ENCODE measurements around the gene ITPRIPL2.
A peak's percentile ranks its signal among the peaks of the same experiment; 100 is the strongest.

The ITPRIPL2 gene

DNA sequence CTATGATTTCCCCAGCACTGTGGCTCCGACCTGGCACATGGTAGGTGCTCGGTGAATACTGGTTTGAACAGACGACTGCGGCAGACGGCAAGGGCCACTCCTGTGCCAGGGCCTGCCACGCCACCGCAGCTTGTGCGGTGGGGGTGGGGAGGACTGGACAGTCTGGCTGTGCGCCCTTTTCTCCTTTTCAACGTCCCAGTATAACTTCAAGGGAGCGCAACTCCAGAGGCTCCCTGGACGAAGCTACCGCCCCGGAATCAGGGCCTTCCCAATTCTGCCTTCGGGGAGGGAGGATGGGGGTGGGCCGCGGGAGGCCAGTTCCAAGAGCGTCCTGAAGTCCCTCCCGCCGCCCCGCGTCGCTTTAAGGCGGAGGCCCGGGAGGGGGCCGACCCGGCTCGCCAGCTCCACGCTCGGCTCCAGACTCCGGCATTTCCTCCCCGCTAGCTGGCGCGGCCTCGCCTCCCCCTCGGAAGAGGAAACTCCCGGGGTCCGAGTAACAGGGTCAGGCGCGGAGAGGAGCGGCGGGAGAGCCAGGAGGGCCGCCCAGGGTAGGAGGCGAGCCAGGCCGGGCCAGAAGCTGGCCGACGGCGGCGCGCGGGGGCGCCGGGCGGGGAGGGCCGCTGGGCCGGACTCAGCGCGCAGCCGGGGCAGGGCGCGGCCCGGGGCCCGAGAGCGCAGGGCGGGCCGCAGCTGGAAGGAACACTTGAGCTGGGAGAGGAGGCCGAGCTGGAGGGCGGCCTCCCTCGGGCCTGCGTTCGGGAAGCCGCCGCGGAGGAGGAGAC lies at the start of gene ITPRIPL2:
ITPRIPL2 (plus strand) TSS at position 388 of the 782 bp plus-strand sequence. CDS start 498 bp downstream, outside the sequence.
- peak; percentile 85 to 90 for DNase-seq

DNA sequence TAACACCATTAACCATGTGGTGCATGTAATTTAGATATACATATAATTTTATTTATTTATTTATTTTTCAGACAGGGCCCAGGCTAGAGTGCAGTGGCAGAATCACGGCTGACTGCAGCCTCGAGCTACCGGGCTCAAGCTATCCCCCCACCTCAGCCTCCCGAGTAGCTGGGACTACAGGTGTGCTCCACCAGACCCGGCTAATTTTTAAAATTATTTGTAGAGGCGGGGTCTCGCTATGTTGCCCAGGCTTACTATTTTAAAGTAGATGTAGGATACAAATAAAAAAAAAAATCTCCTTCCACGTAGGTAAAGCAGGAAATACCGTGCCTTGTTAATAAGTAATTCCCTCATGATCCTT lies 46.8 kb upstream of the ITPRIPL2 start:
- no peak for DNase-seq

DNA sequence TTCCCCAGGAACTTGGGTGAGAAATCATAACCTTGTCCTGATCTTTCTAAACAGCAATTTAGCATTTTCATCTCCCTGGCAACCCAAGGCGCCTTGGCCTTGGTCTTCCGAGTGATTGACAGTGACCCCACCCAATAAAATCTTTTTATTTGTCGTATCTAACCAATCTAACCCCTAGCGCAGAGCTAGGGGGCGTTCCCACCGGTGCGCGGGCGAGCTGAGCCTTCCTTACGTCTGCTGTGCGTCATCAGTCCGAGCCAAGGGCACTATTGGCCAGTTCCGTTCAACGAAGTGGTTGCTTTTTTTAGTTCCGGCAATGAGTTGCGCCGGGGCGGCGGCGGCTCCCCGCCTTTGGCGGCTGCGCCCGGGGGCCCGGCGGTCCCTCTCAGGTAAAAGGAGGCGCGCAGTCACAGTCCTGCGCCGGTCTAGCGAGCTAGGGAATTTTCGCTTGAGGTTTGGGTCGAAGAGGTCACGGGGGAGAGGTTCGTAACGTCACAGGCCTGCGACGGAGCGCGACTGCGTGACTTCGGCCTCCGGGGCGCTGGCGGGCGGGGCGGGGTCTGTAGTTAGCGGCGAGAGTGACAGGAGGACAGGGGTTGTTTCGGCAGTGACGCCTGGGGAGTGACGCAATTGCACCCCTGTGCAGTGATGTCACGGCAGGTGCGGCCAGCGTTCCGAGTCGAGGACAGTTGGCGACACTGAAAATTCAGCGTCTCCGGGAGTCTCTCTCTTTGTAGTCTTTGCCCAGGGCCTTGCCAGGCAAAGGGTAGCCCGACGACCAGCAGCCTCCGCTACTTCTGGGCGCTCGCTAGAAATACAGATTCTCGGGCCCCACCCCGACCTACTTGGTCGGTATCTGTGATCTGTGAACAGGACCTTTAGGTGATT lies 46.2 kb upstream of the ITPRIPL2 start, which contains the start of gene COQ7:
COQ7 (plus strand) TSS at position 266 of the 888 bp plus-strand sequence; CDS start at position 317, 51 bp downstream.
- DNase-seq, result peak; percentile 100

DNA sequence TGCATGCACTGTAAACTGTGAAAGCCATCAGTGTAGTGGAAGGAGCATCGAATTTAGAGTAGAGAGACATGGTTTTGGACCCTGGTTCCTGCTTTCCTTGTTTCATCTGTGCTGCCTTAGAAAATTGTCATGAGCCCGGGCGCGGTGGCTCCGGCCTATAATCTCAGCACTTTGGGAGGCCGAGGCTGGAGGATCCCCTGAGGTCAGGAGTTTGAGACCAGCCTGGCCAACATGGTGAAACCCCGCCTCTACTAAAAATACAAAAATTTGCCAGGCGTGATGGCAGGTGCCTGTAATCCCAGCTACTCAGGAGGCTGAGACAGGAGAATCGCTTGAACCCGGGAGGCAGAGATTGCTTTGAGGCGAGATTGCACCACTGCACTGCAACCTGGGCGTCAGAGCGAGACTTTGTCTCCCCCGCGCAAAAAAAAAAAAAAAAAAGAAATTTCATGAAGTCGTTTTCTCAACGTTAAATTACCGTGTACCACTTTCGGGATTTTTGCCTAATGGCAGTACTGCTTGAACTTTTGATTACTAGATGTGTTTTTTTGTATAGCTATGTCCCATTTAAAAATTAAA lies 45.4 kb upstream of the ITPRIPL2 start:
- DNase-seq, result no peak

DNA sequence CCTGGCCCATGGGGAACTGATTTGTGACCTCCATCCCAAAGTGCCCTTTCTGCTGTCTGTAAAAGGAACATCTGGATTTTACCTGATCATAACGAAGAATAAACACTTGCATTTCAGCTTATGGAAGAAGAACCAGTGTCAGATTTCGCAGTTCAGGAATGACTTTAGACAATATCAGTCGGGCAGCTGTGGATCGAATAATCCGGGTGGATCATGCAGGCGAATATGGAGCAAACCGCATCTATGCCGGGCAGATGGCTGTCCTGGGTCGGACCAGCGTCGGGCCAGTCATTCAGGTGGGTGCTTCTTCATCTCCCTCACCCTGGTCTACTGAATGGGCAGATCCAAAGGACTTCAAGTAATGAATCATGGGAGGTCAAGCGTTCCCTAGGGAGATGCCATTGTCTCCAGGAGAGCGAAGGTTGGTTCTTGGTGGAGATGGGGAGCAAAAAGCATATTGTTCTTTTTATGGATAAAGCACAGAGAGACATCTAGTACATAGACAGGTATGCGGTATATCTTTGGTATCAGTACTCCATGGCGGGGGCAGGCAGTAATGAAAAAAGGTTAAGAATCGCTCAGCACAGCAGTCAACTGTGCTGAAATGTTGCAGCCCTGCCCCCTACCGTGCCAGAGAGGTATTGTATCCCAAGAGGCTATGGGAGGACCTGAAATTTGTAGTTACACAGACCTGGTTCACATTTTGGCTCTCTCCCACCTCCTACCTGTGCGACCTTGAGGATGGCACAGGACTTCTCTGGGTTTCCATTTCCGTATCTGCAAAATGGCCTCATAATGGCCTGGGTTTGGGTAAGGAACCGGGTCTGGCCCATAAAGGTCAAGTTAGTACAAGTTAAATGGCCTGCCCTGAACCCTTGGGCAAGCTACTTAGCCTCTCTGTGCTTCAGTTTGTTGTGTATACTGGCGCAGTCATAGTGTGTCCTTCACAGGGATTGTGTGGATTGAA lies 41.7 kb upstream of the ITPRIPL2 start:
- DNase-seq, result peak in 1 of 2 donors; percentile 62

DNA sequence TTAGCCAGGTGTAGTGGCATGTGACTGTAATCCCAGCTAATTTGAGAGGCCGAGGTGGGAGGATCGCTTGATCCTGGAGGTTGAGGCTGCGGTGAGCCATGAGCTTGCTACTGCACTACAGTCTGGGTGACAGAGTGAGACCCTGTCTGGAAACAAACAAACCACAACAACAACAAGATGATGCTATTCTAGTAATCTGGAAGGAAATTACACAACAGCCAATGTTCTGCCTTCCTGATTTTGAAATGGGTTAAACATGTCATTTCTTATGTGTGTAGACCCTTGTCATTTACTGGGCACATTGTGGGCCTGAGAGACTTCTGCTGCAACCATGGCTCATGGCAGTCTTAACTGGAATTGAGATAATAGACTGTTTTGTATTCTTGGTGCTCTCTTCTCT lies 40.4 kb upstream of the ITPRIPL2 start:
- no peak for DNase-seq

DNA sequence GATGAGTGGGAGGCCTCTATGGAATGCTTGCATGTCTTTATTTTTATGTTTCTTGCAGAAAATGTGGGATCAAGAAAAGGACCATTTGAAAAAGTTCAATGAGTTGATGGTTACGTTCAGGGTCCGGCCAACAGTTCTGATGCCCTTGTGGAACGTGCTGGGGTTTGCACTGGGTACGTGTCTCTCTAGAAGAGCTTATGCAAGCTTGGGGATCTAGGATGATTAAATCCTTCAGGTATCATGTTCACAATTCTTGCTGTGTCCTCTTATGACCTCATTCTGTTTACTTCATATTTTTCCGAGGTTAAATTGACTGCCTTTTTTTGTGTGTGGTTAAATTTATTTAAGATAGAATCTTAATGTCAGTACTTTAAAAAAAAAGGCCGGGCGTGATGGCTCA lies 39.9 kb upstream of the ITPRIPL2 start:
- no peak for DNase-seq

- DNase-seq, result no peak
Measured at GRCh38 chr16:19075511-19075910, 38.3 kb upstream of the ITPRIPL2 start.

- no peak for DNase-seq
Measured at GRCh38 chr16:19077879-19078278, 35.9 kb upstream of the ITPRIPL2 start.

DNA sequence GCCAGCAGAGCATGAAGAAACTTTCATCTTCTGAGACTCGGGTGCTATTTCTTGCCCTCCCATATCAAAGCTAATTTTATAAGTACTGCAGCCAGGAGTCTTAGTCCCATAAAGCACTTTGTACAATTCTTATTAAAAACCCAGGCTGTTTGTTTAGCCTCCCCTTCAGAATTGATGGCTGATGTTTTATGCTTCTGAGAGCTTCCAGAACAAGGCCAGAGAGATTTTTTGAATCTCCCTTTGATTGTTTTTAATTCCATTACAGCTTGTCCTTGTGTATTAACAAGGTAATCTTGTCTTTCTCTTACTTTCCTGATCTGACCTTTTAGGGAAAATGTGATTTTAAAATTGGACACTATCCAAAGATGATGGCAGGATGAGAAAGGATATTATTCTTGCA lies 30.1 kb upstream of the ITPRIPL2 start:
- no peak for DNase-seq

GRCh38 chr16:19084139-19084538 lies 29.6 kb upstream of the ITPRIPL2 start:
- no peak for DNase-seq

GRCh38 chr16:19084879-19085278 lies 28.9 kb upstream of the ITPRIPL2 start:
- DNase-seq, result no peak

DNA sequence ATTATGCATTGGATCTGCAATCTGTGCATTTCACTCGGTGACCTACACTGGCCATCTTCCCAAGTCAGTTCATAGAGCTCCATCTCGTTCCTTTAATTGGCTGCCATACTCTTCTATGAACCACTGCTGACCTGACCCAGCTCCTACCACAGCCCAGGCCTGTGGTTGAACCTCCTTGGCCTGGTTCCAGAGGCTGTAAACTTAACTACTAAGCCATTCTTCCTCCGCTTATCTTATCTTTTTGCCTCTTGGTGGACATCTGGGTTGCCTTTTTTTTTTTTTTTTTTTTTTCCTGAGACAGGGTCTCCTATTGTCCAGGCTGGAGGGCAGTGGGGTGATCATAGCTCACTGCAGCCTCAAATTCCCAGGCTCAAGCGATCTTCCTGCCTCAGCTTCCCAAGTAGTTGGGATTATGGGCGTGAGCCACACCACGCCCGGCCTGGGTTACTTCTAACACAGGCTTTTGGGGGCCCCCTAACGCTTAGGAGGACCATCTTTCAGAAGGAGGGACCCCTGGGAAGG lies 28.0 kb upstream of the ITPRIPL2 start:
- DNase-seq, result no peak

- DNase-seq, result peak; percentile 89 to 95
Measured at GRCh38 chr16:19086322-19087199, 27.2 kb upstream of the ITPRIPL2 start.

DNA sequence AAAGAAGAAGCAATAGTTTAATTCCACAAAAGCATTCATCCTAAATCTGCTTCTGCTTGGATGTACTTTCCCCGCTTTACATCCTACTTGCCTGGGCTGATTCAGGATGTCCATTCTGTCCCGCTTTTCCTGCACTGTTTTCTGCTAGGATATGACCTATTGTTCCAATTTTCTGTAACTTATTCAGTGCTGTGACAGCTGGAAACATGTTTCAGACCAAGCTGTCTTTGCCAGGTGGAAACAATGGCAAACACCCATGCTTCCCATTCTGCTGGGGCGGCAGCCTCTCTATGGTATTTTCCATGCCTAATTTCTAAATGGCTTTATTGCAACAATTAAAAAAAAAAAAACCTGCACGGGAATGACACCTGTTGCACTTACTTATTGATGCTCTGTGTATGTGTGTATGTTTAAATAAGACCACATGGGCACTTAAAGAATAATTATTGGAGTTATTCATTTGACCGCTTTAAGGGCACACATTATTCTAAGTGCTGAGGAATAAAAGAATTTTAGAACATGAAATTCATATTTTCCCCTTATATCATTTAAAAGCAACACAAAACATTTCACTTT lies 25.3 kb upstream of the ITPRIPL2 start:
- no peak for DNase-seq

DNA sequence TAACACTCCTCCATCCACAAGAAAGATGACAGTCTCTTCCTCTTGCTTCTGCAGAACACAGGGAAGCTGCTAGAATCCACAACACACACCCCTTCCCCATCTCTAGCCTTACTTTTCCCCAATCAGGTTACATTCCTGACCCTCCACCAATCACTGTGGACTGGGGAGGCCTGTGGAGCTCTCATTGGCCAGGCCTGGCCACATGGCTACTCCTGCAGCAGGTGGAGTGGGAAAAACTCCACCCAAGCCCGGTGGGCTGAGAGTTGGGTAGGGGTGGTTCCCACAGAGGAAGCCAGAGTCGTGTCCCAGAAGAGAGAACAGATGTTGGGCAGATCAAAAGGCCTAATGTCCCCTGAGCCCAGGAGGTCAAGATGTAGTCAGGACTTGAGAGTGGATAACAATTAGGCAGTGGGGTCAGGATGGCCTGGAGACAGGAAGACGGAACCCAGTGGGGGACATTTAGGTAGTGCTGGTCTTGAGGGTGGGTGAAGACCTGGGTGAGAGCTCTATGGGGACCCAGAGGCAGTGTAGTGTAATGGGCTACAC lies 24.3 kb upstream of the ITPRIPL2 start:
- no peak for DNase-seq

DNA sequence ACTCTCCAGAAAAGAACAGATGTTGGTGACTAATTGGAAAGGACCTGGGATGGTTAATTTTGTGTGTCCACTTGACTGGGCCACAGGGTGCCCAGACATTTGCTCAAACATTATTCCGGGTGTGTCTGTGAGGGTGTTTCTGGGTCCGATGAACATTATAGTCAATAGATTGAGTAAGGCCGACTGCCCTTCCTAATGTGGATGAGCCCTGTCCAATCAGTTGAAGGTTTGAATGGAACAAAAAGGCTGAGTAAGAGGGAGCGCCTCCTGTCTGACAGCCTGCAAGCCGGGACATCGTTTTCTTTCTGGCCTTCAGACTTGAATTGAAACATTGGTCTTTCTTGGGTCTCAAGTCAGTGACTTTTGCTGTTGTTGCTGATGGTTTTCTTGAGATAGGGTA lies 22.8 kb upstream of the ITPRIPL2 start:
- no peak for DNase-seq

DNA sequence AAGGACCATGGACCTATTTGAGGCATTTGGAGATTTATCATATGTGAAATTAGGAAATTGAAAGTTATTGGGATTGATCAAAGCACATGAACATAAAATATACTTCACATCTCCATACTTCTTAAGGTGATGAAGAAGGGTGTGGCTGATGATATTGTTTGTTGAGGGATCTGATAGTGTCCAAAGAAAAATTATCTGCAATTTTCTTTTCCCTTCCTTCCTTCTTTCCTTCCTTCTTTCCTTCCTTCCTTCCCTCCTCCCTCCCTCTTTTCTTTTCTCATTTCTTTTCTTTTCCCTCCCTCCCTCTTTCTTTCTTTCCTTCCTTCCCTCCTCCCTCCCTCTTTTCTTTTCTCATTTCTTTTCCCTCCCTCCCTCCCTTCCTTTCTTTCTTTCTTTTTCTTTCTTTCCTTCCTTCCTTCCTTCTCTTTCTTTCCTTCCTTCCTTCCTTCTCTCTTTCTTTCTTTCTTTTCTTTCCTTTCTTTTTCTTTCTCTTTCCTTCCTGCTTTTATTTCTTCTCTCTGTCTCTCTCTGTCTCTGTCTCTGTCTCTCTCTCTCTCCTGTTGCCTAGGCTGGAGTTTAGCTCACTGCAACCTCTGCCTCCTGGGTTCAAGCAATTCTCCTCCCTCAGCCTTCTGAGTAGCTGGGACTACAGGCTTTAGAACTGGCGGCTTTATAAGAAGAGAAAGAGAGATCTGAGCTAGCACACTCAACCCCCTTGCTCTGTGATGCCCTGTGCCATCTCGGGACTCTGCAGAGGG lies 20.9 kb upstream of the ITPRIPL2 start:
- no peak for DNase-seq
